Choroid plexus epithelial cell (primary cell): ENCODE data around the gene NPL.

Source experiments
- DNase-seq: peaks from one replicate; pipeline ENCODE4 v3.0.0-alpha.2; 2010; ENCODE audit warnings: low read depth
- H3K4me3 ChIP-seq: 2 replicates; pipeline ENCODE4 v1.5.1; 2011; ENCODE audit warnings: low read depth, mild to moderate bottlenecking, control low read depth, low read length, moderate library complexity
- CTCF ChIP-seq: conservative IDR thresholded peaks from 2 replicates; pipeline ENCODE4 v1.5.1; 2011; ENCODE audit warnings: low read depth, mild to moderate bottlenecking, control low read depth, inconsistent platforms, low read length, moderate library complexity

The NPL gene

GRCh38 chr1:182786223-182786994, 3.2 kb upstream of the NPL start:
- TF ChIP-seq CTCF, result peak; percentile 92
- DNase-seq, result peak; percentile 89
- H3K4me3 ChIP-seq, result no peak overlapping the region

GRCh38 chr1:182786995-182787324, 2.6 kb upstream of the NPL start:
- H3K4me3 ChIP-seq, result no peak overlapping the region
- TF ChIP-seq CTCF, result no peak
- DNase-seq, result no peak

- DNase-seq, result no peak
- H3K4me3 ChIP-seq, result no peak overlapping the region
- TF ChIP-seq CTCF, result no peak
Observed at GRCh38 chr1:182791281-182792179, 2.0 kb downstream of the NPL start.

GRCh38 chr1:182794091-182794490, 4.5 kb downstream of the NPL start:
- DNase-seq, result no peak
- H3K4me3 ChIP-seq, result no peak overlapping the region
- TF ChIP-seq CTCF, result no peak

GRCh38 chr1:182794676-182795201, 5.2 kb downstream of the NPL start:
- H3K4me3 ChIP-seq, result no peak overlapping the region
- no peak for TF ChIP-seq CTCF
- DNase-seq, result no peak

GRCh38 chr1:182795563-182796228, 6.1 kb downstream of the NPL start:
- H3K4me3 ChIP-seq, result no peak overlapping the region
- no peak for TF ChIP-seq CTCF
- DNase-seq, result peak; percentile 33
